Stimulated activated CD4-positive, alpha-beta T cell treated with anti-CD3 and anti-CD28 coated beads, TNF-alpha, amount 100 ng/mL, for 24 hours (primary cell): ENCODE measurements around the gene CARD14.
"Not testable (repeated sequence)": the region's sequence is repeated elsewhere in the genome, so short reads cannot be mapped to it uniquely, and the experiment has no call there.

Experiments used
- DNase-seq, 3 experiments: peaks; one replicate each; pipeline ENCODE4 v3.0.0-alpha.2; 2020; ENCODE audit warnings: low read depth in 3 of 3

The CARD14 gene

DNA sequence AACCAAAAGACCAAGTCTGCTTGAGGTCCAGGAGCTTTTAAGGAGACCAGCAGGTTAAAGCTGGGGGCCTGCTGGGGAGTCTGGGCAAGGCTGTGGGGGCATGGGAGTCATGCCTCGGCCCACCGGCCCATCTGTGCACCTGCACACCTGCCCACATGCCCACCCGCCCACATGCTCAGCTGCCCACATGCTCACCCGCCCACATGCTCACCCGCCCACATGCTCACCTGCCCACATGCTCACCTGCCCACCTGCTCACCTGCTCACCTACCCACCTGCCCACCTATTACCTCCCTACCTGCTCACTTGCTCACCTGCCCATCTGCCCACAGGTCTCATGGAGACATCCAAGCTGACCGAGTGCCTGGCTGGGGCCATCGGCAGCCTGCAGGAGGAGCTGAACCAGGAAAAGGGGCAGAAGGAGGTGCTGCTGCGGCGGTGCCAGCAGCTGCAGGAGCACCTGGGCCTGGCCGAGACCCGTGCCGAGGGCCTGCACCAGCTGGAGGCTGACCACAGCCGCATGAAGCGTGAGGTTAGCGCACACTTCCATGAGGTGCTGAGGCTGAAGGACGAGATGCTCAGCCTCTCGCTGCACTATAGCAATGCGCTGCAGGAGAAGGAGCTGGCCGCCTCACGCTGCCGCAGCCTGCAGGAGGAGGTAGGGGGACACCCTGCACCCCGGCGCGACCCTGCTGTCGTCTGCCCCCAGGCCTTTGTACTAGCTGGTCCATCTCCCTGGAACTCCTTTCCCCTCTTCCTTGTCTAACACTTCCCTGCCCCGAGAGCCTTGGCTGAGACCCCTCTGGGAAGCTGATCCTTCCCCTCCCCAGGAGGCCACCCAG lies 14.0 kb downstream of the CARD14 start:
- no peak for DNase-seq

GRCh38 chr17:80184423-80184714 lies 14.5 kb downstream of the CARD14 start:
- no peak for DNase-seq

DNA sequence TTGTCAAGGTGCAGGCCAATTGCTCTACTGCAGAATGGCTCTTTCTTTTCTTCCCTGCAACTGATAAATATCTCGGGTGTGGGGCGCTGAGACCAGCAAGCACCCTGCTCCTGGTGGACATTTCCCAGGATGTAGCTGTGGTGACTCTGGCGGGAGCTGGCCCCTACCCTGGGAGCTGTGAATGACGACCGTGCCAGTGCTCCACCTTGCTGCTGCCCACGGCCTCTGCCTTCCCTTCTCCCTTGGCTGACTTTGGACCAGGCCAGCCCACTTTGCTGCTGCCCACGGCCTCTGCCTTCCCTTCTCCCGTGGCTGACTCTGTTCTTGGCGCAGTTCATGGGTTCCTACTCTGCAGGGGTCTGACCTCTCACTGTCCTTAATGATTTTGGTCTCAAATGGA lies 16.1 kb downstream of the CARD14 start:
- DNase-seq, result no peak

- no peak for DNase-seq
These were observed 17.3 kb downstream of the CARD14 start for GRCh38 chr17:80187090-80187489.

DNA sequence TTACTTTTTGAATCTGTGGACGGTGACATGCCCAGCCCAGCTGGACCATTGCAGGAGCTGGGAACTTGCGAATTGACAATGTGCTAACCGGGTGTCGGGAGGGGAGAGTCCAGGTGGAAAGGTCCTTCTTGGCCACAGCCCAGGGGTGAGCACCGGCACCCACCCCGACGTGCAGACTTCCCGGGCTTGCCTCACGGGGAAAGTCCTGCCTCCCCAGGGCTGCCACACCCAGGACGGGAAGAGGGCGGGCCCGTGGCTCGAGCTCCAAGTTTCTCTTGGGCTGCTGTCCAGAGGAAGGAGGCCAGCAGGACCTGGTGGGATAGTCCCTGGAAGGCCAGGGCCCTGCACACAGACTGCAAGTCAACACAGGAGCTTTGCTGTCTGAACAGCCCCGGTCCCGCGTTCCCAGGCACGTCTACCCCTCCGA lies 17.7 kb downstream of the CARD14 start:
- no peak for DNase-seq

GRCh38 chr17:80189611-80190010 lies 19.8 kb downstream of the CARD14 start:
- no peak for DNase-seq

- DNase-seq, result no peak
These were observed 20.9 kb downstream of the CARD14 start for GRCh38 chr17:80190716-80191115.

- no peak for DNase-seq
These were observed 21.4 kb downstream of the CARD14 start for GRCh38 chr17:80191192-80191591.

- no peak for DNase-seq
These were observed 22.2 kb downstream of the CARD14 start for GRCh38 chr17:80191865-80192661.

DNA sequence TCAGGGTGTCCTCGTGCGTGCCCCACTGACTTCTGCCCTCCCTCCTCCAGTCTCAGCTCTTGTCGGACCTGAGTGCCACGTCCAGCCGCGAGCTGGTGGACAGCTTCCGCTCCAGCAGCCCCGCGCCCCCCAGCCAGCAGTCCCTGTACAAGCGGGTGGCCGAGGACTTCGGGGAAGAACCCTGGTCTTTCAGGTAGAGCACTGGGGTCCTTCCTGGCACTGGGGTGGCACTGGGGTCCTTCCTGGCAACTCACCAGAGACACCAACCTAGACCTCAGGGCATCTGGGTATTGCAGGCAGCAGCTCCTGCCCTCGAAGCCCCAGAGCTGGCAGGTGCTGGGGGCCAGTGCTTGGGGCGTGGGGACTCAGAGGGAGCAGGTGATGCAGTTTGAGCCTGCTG lies 25.3 kb downstream of the CARD14 start:
- no peak for DNase-seq

GRCh38 chr17:80195671-80196529 lies 26.1 kb downstream of the CARD14 start:
- peak; percentile 34 to 47 (median 44) for DNase-seq

- DNase-seq, result no peak
These were observed 26.8 kb downstream of the CARD14 start for GRCh38 chr17:80196652-80197051.

DNA sequence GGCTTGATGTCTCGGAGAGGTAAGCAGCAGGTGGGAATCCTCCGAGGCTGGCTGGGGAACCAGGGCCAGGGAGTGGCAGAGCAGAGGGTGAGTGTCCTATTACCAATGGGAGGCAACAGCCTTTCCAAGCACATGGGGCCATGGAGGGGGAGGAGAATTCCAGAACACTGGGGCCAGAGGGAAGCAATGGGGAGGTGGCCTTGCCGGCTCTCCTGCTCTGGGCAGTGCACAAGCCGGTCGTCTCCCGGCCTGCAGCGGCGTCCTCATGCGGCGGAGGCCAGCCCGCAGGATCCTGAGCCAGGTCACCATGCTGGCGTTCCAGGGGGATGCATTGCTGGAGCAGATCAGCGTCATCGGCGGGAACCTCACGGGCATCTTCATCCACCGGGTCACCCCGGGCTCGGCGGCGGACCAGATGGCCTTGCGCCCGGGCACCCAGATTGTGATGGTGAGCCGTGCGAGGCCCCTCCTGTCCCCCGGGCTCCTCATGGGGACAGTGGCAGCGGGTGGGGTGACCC lies 28.4 kb downstream of the CARD14 start:
- DNase-seq, result no peak

- DNase-seq, result not testable (repeated sequence)
These were observed 29.5 kb downstream of the CARD14 start for GRCh38 chr17:80199295-80199694.

DNA sequence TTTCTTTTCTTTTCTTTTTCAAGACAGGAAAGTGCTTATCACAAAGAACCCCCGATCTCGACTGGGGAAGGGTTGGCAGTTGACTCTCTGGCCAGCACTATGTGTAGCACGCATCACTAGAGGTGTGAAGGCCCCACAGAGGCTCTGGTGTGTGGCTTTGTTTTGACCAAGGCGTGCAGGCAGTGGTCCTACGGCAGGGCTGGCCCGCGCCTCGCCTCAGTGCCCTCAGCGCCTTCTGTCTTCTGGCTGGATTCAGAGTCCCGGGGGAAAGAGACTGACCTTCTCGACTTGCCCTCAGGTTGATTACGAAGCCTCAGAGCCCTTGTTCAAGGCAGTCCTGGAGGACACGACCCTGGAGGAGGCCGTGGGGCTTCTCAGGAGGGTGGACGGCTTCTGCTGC lies 31.6 kb downstream of the CARD14 start:
- DNase-seq, result no peak

- DNase-seq, result no peak
These were observed 32.4 kb downstream of the CARD14 start for GRCh38 chr17:80202197-80202596.

GRCh38 chr17:80203471-80203963 lies 33.7 kb downstream of the CARD14 start:
- no peak for DNase-seq

DNA sequence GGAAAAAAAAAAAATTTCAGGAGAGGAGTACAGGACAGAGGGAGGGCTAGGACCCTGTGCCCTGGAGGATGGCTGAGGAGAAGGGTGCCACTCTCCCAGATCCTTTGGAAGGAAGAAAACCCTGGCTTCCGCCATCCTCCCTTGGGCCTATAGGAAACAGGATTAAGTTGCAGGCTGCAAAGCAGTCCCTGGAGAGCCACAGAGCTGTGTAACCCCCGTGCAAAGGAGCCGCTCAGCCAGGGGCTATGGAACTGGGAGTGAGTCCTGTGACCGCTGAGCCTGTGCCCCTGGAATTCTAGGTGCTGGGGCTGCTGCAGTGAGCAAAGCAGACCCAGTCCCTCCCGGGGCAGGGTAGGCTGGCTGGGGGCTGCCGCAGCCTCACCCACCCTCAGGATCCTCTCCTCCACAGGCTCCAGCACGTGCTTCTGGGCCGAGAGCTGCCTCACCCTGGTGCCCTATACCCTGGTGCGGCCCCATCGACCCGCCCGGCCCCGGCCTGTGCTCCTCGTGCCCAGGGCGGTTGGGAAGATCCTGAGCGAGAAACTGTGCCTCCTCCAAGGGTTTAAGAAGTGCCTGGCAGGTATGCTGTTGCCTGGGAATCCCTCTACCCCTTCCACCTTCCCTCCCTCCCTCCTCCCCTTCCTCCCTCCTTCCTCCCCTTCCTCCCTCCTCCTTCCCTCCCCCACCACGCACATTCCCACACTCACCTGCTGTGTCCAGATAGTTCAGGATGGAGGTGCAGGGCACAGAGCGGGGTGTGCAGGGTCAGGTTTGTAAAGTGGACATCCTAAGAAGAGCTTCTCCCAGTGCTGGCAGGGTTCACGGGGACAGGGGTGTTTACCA lies 35.0 kb downstream of the CARD14 start:
- DNase-seq, result no peak

- no peak for DNase-seq
These were observed 36.0 kb downstream of the CARD14 start for GRCh38 chr17:80205811-80206210.

GRCh38 chr17:80208050-80208449 lies 38.2 kb downstream of the CARD14 start:
- no peak for DNase-seq

GRCh38 chr17:80209765-80210164 lies 39.9 kb downstream of the CARD14 start:
- no peak for DNase-seq
